Transverse colon (tissue), 4 donors: Measurements from ENCODE around the gene HDAC4.

Source experiments
- POLR2A ChIP-seq: fragments of 450-650 bp; IDR thresholded peaks from one replicate; pipeline ENCODE4 v1.6.1; 2016; ENCODE audit warnings: antibody characterized with exemption, mild to moderate bottlenecking, moderate library complexity
- POLR2AphosphoS5 ChIP-seq, 3 donors: sonication (generic); formaldehyde crosslinking; IDR thresholded peaks; one replicate each; pipeline ENCODE4 v1.6.1; 2016; ENCODE audit warnings: antibody characterized with exemption in 3 of 3
- TF ChIP-seq, protein P1 (sequence below), 5 experiments: fragments of 200-600 bp in 3 of 5; fragments of 450-650 bp in 2 of 5; sonication (generic) in 3 of 5; IDR thresholded peaks; 1 replicate in 2 of 5; 2 replicates in 3 of 5; pipeline ENCODE4 v1.5.1; 2016 to 2017; ENCODE audit warnings: antibody characterized with exemption in 5 of 5, inconsistent platforms in 3 of 5, mild to moderate bottlenecking in 2 of 5, moderate library complexity in 1 of 5

- TF ChIP-seq, protein P1, sequence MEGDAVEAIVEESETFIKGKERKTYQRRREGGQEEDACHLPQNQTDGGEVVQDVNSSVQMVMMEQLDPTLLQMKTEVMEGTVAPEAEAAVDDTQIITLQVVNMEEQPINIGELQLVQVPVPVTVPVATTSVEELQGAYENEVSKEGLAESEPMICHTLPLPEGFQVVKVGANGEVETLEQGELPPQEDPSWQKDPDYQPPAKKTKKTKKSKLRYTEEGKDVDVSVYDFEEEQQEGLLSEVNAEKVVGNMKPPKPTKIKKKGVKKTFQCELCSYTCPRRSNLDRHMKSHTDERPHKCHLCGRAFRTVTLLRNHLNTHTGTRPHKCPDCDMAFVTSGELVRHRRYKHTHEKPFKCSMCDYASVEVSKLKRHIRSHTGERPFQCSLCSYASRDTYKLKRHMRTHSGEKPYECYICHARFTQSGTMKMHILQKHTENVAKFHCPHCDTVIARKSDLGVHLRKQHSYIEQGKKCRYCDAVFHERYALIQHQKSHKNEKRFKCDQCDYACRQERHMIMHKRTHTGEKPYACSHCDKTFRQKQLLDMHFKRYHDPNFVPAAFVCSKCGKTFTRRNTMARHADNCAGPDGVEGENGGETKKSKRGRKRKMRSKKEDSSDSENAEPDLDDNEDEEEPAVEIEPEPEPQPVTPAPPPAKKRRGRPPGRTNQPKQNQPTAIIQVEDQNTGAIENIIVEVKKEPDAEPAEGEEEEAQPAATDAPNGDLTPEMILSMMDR (IDR thresholded peaks at IDR 0.05): no peak
- no peak for TF ChIP-seq POLR2A
- no peak for TF ChIP-seq POLR2AphosphoS5 (IDR thresholded peaks at IDR 0.05)
Observed at GRCh38 chr2:239000500-239001073, 400.2 kb downstream of the HDAC4 start.
